HG03064 (cell line): Measurements from ENCODE around the gene DYRK1A.

Experiments used
- ATAC-seq: cut with Tn5 transposase; IDR thresholded peaks from one replicate; pipeline ENCODE4 v1.9.1; 2021; ENCODE audit warnings: low read depth; ENCODE audit not compliant: unreplicated experiment

DYRK1A gene

DNA sequence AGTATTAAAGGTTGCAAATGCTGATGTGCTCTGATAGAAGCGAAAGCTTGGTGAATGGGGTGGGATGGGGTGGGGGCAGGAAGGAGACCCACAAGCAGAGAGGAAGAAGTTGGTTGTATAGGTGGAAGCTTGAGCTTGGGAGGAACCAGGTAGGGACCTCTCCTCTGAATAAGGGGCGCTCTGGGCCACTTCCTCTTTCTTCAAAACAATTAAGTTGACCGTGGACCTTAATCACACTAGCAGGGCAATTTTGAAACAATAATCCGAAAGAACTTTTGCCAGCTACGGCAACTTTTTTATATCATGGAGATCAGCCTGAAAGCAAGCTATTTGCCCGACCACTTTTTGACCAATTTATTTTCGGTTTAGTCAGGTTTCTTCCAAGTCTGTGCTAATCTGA is 1.9 kb upstream of the DYRK1A start:
- no peak for ATAC-seq

DNA sequence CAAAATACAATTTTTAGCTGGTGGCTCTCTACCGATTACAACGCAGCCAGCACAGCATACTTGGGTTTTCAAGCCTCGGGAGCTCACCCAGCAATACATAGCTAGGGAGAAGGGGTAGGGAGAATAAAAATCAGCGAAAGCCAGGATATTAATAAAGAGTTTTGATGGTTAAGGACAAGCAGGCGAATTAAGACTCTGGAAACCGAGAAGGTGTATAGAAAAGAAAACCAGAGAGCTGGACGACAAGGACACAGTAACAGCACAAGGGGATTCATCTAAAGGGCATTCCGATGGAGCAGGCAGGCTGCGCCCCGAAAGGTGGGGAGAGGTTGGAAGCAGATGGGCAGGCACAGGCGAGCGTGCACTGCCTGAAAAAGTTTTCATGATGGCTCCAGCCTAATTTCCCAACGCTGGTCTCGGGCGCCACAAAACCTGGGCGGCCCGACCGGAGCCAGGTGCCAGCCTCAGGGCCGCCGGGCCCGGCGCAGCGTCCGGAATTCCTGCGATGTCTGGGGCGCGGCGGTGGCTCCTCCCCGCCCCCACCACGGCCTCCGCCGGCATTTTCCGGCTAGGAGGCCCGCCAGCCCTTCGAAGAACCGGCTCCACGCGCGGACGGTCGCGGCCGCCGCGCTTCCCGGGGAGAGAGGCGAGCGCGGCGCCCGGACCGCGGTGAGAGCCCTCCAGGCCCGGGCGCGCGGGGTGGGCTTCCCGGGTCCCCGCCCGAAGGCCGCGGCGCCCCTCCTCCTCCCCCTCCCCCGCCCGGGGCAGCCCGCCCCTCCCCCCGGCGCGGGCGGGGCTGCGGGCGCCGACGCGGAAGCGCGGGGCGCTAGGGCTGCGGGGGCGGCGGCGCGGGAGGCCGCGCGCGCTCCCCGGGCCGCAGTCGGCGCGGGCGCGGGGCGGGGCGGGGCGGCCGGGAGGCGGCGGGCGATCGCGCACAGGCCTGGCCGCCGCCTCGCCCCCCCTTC is 774 bp upstream of the DYRK1A start:
- ATAC-seq = peak; percentile 19

DNA sequence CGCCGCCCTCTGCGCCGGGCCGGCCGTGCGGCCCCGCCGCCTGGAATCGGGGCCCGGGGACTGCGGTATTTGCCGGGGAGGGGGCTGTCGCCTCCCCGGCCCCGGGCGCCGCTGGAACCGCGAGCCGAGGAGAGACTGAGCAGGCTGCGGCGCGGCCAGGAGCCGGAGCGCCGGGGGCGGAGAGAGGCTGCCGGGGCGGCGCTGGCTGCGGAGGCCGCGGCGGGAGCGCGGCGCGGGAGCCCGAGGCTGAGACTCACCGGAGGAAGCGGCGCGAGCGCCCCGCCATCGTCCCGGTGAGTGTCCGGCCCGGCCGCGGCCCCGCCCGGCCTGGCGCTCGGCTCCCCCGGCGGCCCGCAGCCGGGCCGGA is 746 bp downstream of the DYRK1A start:
- peak; percentile 5 for ATAC-seq

DNA sequence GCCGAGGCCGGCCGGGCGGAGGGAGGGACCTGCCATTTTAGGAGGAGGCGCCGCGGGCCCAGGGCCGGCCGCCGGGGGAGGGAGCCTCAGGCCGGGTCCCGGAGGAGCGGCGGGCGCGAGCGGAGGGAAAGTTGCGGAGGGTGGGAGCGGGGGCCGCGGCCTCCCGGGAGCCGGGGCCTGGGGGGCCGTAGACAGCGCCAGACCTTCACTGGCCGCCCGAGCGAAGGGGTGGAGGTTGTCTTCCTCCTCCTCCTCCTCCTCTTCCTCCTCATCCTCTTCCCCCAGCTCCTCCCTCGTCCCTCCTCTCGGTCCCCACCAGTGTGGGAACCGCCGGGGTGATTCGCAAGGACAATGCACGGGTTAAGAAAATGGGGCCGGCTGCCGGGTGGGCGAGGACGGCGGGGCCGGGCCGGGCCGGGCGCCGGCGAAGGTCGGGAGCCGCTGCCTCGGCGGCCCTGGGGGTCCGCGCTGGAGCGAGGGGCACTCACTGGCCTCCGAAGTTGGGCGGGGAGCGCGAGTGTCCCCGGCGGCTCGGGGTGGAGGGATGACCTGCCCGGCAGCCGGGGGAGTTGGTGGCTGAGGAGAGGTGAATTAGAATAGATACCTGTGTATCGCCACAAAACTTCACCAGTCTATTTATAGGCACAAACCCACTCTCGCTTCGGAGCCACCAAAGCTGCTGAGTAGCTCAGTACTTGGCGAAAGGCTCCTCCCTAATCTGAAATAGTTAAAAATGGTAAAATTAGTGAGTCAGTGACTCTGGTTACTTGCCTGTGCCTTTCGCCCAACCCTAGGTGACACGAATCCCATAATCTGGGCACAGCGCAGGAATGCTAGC is 1.3 kb downstream of the DYRK1A start:
- peak; percentile 12 for ATAC-seq

DNA sequence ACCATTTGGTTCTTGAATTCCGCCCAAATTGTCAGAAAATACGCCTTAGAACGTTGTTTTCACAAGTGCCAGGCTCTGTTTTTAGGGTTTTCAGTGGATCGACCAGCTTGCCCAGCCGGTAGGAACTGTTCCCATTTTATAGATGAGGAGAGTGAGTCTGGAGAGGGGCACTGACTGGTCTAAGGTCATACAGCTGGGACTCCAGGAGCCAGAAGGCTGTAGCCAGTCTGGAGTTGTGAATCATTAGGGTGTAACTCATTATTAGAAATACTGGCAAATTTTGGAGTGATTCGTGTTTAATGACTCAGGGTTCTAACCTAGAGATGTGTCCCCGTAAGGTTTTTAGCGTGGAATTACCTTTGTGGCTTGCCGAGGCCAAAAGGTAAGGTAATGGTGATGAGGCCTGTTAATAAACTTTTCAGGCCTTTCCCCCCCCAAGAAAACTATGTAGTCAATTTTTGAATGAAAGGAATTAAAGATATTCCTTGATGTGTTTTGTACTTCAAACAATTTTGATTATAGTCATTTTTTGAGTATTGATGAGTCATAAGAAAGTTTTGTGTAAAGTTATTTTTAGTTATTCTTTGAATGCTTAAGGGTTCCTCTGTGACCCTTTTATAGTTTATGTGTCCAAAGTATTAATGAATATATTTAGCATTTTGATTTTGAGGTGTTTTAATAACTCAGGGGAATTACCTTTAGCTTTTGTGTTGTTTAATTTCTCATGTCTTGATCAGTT is 2.1 kb downstream of the DYRK1A start:
- no peak for ATAC-seq

DNA sequence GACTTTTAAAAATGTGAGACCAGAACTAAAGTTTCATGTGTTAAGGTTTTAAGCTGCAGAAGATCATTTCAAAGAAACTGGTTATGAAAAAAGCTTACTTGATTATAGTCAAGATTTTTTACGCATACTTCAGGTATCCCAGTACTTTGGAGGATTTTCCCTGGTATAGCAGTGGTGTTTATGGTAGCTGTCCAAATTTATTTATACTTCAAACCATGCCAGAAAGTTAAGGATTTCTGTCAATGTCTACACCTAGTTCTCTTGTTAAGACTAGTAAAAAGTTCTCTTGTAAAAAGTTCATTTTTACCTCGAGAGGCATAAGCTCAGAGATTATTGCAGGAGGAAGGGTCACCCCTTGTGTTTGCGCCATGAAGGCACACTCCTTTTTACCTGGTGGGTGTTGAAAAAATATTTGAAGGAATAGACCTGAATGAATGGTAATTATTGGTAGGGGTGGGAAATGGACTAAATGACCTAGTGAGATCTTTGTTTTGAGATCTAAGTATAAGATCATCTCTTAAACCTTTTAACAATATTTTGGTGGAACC is 2.8 kb downstream of the DYRK1A start:
- ATAC-seq = no peak

DNA sequence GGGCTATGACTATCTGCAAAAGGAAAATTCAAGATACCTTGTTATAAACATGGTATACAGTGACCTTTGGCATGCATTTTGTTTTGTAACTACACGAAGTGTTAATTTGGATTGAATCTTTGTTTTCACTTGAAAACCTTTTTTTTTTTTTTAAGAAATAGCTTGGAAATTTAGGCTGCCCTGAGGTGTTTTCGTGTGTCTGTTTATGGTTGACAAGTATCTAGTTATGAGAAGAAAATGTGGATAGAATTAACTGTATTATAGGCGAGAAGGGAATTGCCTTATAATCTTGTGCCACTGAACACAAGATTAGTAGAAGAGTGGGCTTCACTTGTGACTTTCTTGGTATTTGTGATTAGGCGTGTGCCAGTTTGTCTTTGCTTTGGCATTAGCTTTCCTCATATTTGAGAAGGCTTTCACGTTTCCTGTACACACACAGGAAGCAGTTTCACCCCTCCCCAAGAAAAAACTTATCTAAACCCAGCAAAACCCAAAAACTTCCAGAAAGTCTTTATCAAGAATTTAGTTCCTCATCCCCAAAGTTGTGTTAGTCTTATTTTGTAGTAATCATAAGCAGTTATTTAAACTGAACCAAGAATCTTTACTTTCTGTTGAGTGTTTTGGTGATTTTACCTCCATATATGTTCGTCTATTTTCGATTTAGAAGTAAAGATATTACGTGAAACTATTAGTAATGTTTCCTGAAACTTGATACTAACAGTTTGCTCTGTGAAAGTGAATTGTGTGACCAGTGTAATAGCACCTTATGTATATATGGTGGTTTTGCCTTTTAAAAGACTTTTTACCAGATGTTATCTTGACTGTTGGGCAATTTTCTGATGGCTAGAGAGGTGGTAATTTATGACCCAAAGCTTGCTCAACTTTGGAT is 3.8 kb downstream of the DYRK1A start:
- ATAC-seq = no peak

DNA sequence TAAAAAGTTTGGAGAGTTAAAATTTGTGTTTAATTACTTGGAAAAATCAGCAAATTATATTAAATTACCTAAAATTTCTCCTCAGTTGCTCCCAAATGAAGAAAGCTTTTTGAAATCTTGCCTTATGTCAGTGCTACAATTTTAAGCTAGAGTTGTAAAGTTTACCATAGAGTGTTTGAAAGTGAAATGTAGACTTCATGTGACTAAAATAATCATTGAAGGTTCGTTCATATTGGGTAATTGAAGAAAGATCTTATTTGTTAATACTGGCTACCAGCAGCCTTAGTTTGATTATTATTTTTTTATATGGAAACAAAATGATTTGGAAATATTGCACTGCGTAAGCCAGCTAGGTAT is 4.4 kb downstream of the DYRK1A start:
- no peak for ATAC-seq

DNA sequence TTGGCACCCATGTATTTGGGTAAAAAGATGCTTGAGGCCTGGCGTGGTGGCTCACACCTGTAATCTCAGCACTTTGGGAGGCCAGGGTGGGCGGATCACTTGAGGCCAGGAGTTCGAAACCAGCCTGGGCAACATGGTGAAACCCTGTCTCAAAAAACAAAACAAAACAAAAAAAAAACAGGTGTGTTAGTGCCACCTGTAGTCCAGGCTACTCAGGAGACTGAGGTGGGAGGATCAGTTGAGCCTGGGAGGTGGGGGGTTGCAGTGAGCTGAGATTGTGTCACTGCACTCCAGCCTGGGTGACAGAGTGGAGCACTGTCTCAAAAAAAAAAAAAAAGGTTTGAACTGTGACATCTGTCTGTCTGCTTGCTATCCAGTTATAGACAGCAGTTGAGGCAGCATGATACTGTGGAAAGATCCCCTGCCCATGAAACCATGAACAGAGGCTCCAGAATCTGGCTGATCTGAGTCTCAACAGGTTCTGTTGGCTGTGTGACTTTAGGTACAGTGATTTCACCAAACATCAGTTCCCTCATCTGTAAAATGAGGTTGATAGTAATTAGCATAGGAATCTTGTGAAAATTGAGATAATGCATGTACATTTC is 5.7 kb downstream of the DYRK1A start:
- ATAC-seq = no peak

DNA sequence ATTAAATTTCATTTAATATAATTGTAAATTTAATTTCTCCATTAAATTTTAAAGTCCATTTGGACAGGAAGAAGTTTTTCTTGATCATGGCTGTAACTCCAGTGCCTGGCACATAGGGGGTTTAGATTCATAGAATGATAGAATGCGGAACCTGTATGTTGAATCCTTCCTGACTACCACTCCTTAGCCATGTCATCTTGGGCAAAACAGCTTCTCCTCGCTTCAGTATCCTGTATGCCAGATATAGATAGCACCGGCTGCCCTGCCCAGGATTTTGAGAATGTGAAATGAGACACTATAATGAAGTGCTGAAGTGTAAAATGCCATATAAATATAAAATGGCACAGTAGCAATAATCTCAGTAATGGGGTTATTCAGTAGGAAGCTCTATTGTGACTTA is 6.4 kb downstream of the DYRK1A start:
- no peak for ATAC-seq

DNA sequence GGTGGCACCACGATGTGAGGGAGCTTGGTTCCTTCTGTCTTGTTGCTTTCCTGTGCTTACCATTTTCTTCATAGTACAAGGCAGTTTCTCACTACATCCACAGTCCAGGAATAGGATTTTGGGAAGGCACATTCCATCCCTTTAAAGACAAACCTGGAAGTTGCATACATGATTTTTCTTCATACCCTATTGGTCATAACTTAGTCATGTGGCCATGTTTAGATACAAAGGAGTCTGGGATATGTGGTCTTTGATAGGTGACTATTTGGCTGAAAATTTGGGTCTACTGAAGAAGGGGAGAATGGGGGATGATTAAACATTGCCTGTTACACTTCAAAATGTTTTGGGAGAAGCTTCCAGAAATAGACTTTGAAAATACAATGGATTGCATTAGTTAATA is 7.0 kb downstream of the DYRK1A start:
- no peak for ATAC-seq

DNA sequence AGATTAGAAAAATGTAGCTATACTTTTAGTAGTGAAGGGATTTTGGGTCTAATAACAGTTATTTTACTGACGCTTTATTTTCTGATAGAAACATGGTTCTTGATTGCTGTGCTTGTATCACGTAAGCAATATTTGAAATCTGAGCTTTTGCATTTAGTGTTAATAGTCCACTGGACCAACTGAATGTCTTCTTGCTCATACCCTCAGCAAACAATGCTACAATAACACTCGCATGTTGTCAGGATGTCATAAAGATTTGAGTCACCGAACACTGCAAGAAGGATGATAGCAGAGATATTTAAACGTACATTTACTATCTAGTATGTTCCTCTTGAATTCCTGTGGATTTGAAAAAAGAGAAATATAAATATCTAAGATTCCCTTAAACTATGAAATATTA is 7.5 kb downstream of the DYRK1A start:
- no peak for ATAC-seq

DNA sequence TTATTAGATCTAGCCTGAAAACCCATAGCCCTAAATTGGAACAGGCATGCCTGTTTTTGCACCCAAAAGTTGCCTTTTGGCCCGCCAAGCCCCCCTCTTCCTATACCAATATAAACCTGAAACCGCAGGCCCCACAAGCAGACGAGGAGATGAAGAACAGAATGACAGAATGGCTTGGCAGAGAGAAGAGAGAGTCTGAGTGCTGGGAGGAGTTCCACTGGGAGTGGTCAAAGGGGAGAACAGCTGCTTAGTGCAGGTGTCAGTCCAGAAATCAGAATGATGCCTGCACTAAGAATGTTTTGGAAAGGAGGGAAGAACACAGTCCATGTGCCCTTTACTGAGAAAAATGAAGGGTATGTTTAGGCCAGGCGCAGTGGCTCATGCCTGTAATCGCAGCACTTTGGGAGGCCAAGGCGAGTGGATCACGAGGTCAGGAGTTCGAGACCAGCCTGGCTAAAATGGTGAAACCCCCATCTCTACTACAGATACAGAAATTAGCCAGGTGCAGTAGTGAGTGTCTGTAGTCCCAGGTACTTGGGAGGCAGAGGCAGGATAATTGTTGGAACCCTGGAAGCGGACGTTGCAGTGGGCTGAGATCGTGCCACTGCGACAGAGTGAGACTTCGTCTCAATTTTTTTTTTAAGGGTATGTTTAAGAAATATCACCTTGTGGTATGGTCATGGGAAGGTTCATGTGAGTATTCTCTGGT is 9.4 kb downstream of the DYRK1A start:
- no peak for ATAC-seq

DNA sequence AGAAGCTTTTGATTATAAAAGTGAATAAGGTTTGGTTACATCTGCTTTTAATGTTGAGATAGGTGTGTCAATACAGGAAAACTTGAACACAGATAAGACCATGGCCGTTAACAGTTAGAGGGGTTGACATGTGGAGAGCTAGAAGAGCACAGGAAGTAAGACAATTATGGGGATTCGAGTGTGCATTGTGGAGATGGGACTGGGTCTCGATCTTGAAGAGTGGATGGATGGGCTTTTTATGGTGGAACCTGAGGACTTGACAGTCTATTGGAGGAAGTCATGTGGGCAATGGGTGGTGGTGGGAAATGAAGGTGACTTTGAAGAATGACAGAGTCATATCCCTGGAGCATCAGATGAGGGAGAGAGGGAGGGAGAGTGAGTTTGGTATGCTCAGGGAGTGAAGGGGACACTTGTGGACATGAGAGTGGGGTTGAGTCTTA is 12.1 kb downstream of the DYRK1A start:
- ATAC-seq = no peak

DNA sequence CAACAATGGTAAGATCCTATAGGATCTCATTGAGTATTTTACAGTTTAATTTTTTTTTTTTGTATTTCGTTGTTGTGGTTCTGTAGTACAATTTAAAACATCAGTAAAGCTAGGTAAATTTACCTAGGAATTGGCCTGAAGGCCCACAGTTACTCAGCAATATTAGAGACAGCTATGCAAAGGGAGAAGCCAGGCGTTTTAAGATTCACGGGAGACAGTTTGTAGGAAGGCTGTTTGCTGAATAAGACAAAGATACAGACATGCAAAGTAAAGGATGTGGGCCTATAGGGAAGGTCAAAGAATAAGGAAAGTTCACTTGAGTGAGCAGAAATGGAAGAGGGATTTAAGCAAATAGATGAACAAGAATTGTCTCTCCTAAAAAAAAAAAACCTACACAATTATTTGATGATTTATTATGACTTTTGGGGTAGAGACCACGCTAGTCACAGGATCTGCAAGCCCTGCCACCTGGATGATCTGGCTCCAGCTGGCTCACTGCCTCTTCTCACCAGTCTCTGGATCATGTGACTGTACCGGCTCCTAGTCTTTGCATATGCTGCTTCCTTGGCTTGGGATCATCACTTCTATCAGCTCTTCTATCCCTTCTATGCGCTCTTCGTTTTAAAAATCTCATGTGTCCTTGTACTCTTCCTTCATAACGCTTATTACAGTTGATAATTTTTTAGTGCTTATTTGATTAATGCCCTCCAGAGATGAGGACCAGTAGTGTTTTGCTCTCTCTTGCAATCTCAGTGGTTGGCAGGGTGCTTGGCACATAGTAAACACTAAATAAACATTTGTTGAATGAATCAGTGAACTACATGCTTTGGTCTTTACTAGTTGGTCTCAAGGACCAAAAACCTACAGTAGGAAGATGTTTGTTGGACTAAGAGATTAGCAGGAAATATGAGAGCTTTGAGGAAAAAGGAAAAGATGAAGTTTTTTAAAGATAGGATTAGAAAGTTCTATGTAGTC is 14.1 kb downstream of the DYRK1A start:
- no peak for ATAC-seq

DNA sequence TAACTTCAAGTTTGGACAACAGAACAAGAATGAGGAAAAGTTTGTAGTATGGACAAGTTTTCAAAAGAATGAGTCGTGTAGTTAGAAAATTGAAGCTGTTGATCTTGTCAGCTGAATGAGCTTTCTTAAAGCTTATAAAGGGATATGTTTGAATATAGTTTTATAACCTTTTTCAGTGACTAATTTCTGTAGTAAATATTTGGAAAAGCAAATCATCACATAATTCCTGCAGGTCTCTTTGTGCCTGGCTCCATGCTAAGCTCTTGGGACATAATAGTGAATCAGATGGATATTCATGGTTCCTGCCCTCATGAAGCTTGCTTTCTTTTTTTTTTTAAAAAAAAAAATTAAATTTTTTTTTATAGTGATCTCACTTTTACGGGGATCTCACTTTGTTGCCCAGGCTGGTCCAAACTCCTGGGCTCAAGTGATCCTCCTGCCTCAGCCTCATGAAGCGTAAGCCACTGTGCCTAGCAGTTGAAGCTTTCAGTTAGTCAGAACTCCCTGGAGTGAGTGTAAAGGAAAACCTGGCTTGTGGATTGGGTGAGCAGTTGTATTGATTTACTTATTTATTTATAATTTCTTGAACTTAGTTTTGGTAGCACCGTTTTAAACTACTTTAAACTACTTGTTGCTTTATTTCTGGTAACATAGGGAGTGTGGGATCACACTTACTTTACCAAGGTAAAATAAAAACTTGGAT is 15.5 kb downstream of the DYRK1A start:
- no peak for ATAC-seq

DNA sequence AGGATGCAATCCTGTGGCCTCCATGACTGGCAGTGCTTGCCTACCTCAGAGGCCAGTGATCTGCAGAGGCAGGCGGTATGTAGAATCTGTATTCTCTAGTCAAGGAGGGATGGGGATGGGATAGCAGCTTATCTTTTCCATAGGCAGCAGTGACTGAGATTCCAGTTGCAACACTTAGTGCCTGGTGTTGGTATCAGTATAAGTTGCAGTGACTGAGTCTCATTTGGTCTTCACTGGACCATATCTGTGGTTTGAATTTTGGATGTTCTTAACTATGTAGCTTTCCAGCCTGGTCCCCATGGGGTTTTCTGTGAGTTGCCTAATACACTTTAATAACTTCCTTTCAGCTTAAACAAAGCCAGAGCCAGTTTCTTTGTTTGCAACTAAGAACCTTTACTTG is 16.5 kb downstream of the DYRK1A start:
- no peak for ATAC-seq
